ENCODE results near the gene FBXL16. TPM values are rescaled to one million over a fixed set of nuclear protein-coding genes. Genes with fewer than 3 reads are reported as not detected.
"Not testable (repeated sequence)": the region's sequence is repeated elsewhere in the genome, so short reads cannot be mapped to it uniquely, and the experiment has no call there.

FBXL16 gene
- total and polyA plus RNA-seq, 2 experiments from 2014 or later, result 0.07 to 0.28 TPM

GRCh38 chr16:743794-744500 lies 38.3 kb upstream of the FBXL16 start:
- 87% methylated on average over 20 of the region's 21 CpGs for WGBS (ENCODE audit: low lambda C conversion rate, missing lambda C conversion rate)
- no peak overlapping the region for H3K27ac ChIP-seq
- H3K9me2 ChIP-seq (replicated peaks; ENCODE audit: insufficient read depth), result no peaks in the 10 kb centered on the region
- H4K20me1 ChIP-seq (ENCODE audit: insufficient read depth, poor library complexity, severe bottlenecking), result no peaks in the 10 kb centered on the region
- H3K36me3 ChIP-seq (replicated peaks; ENCODE audit: insufficient read depth, low read depth), result no peaks in the 10 kb centered on the region
- no peak overlapping the region for H3K4me3 ChIP-seq
- no peaks in the 10 kb centered on the region for H3K27me3 ChIP-seq
- TF ChIP-seq EZH2phosphoT487 (IDR thresholded peaks at IDR 0.05; ENCODE audit: low read depth, severe bottlenecking, unreplicated experiment) (no peak), CTCF (IDR thresholded peaks at IDR 0.05; ENCODE audit: poor library complexity) (no peak), EZH2 (IDR thresholded peaks at IDR 0.05; ENCODE audit: borderline replicate concordance) (no peak)
- no peak overlapping the region for H3K4me2 ChIP-seq
- peaks cover 13% of the 10 kb centered on the region for H3K79me2 ChIP-seq
- DNase-seq (ENCODE audit: low spot score), result no peak
- no peak overlapping the region for H2AFZ ChIP-seq
- no peaks in the 10 kb centered on the region for H3K9me3 ChIP-seq (ENCODE audit: low read depth)
- peaks cover 11% of the 10 kb centered on the region for H3K4me1 ChIP-seq (ENCODE audit: insufficient read depth)

DNA sequence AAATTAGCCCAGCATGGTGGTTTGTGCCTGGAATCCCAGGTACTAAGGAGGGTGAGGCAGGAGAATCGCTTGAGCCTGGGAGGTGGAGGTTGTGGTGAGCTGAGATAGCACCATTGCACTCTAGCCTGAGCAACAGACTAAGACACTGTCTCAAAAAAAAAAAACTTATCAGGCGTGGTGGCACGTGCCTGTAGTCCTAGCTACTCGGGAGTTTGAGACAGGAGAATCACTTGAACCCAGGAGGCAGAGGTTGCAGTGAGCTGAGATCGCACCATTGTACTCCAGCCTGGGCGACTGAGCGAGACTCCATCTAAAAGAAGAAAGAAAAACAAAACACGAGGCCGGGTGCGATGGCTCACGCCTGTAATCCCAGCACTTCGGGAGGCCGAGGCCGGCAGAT lies 37.3 kb upstream of the FBXL16 start:
- not testable (repeated sequence) for H3K9me3 ChIP-seq (ENCODE audit: low read depth); H3K27me3 ChIP-seq; H4K20me1 ChIP-seq (ENCODE audit: insufficient read depth, poor library complexity, severe bottlenecking); H3K4me2 ChIP-seq; H3K36me3 ChIP-seq (replicated peaks; ENCODE audit: insufficient read depth, low read depth); H3K27ac ChIP-seq; H3K9me2 ChIP-seq (replicated peaks; ENCODE audit: insufficient read depth); H3K4me3 ChIP-seq; H2AFZ ChIP-seq; DNase-seq (ENCODE audit: low spot score)
- H3K4me1 ChIP-seq (ENCODE audit: insufficient read depth), result peaks cover 11% of the 10 kb centered on the region
- 90% methylated on average over 14 of the region's 14 CpGs for WGBS (ENCODE audit: low lambda C conversion rate, missing lambda C conversion rate)
- H3K79me2 ChIP-seq, result peaks cover 13% of the 10 kb centered on the region

DNA sequence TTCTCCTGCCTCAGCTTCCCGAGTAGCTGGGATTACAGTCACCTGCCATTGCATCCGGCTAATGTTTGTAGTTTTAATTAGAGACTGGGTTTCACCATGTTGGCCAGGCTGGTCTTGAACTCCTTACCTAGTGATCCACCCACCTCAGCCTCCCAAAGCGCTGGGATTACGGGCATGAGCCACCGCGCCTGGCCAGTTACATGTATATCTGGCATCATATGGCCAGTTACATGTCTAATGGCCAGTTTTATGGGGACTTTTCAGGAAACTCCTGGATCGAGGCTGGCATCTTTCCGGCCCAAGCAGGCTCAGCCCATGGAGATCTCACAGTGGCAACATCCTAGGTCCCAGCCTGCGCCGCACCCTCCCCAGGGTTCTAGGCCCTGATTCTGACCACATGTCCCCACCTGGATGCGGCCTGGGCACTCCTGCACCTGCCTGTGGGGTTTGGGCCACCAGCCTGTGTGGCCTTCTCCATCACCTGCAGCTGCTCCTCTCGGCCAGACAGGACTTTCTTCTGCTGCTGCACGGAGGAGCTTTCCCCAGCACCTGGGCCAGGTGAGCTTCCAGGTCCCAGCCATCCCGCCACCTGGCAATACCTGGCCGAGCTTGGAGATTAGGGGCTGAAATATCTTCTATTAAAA lies 36.5 kb upstream of the FBXL16 start:
- Histone ChIP-seq H3K27me3 (no peaks in the 10 kb centered on the region), H3K9me3 (ENCODE audit: low read depth) (no peaks in the 10 kb centered on the region), H3K36me3 (replicated peaks; ENCODE audit: insufficient read depth, low read depth) (no peaks in the 10 kb centered on the region), H3K4me2 (peak overlapping the region; percentile 93), H4K20me1 (ENCODE audit: insufficient read depth, poor library complexity, severe bottlenecking) (no peaks in the 10 kb centered on the region), H3K4me1 (ENCODE audit: insufficient read depth) (peaks cover 11% of the 10 kb centered on the region), H3K9me2 (replicated peaks; ENCODE audit: insufficient read depth) (no peaks in the 10 kb centered on the region), H3K27ac (no peak overlapping the region), H2AFZ (no peak overlapping the region), H3K4me3 (no peak overlapping the region), H3K79me2 (peaks cover 13% of the 10 kb centered on the region)
- WGBS (ENCODE audit: low lambda C conversion rate, missing lambda C conversion rate), result 93% methylated on average over 15 of the region's 15 CpGs
- TF ChIP-seq EZH2phosphoT487 (IDR thresholded peaks at IDR 0.05; ENCODE audit: low read depth, severe bottlenecking, unreplicated experiment), result no peak
- no peak for TF ChIP-seq CTCF (IDR thresholded peaks at IDR 0.05; ENCODE audit: poor library complexity)
- TF ChIP-seq EZH2 (IDR thresholded peaks at IDR 0.05; ENCODE audit: borderline replicate concordance), result no peak
- DNase-seq (ENCODE audit: low spot score), result no peak

GRCh38 chr16:740764-741505 lies 35.3 kb upstream of the FBXL16 start, which contains the start of gene CIAO3:
Gene CIAO3 (minus strand): TSS chr16:740997. CDS start chr16:740985, 12 bp downstream.
- Histone ChIP-seq H3K79me2 (peaks cover 13% of the 10 kb centered on the region), H3K27me3 (no peaks in the 10 kb centered on the region), H3K9me3 (ENCODE audit: low read depth) (no peaks in the 10 kb centered on the region), H3K36me3 (replicated peaks; ENCODE audit: insufficient read depth, low read depth) (no peaks in the 10 kb centered on the region), H3K4me2 (peak within 1 kb of the TSS; percentile 99), H3K9me2 (replicated peaks; ENCODE audit: insufficient read depth) (no peaks in the 10 kb centered on the region), H3K4me3 (peak within 1 kb of the TSS; percentile 91), H2AFZ (peak within 1 kb of the TSS; percentile 84), H3K27ac (peak within 1 kb of the TSS; percentile 79), H3K4me1 (ENCODE audit: insufficient read depth) (peaks cover 11% of the 10 kb centered on the region), H4K20me1 (ENCODE audit: insufficient read depth, poor library complexity, severe bottlenecking) (no peaks in the 10 kb centered on the region)
- DNase-seq (ENCODE audit: low spot score), result peak; percentile 97
- no peak for TF ChIP-seq EZH2phosphoT487 (IDR thresholded peaks at IDR 0.05; ENCODE audit: low read depth, severe bottlenecking, unreplicated experiment)
- TF ChIP-seq CTCF (IDR thresholded peaks at IDR 0.05; ENCODE audit: poor library complexity), result peak; percentile 85
- WGBS (ENCODE audit: low lambda C conversion rate, missing lambda C conversion rate), result 2% methylated on average over 51 of the region's 79 CpGs
